ENCODE measurements around the gene LMOD3.
A peak's percentile ranks its signal among the peaks of the same experiment; 100 is the strongest.

The LMOD3 gene

GRCh38 chr3:69091389-69092029, 30.9 kb downstream of the LMOD3 start:
- DNase-seq (ENCODE audit: low read depth in 2 of 2), result no peak

GRCh38 chr3:69090021-69090420, 32.4 kb downstream of the LMOD3 start:
- no peak for DNase-seq (ENCODE audit: low read depth in 2 of 2)

- no peak for DNase-seq (ENCODE audit: low read depth in 2 of 2)
These were observed 34.3 kb downstream of the LMOD3 start for GRCh38 chr3:69088063-69088462.

- DNase-seq (ENCODE audit: low read depth in 2 of 2), result no peak
These were observed 35.2 kb downstream of the LMOD3 start for GRCh38 chr3:69087030-69087791.

GRCh38 chr3:69085833-69086722, 36.3 kb downstream of the LMOD3 start:
- DNase-seq (ENCODE audit: low read depth in 2 of 2), result peak; percentile 59 to 74

GRCh38 chr3:69085168-69085832, 37.1 kb downstream of the LMOD3 start:
- no peak for DNase-seq (ENCODE audit: low read depth in 2 of 2)

- peak; percentile 85 to 86 for DNase-seq (ENCODE audit: low read depth in 2 of 2)
These were observed 37.8 kb downstream of the LMOD3 start, which contains the start of gene ARL6IP5 for GRCh38 chr3:69084326-69085167. Gene ARL6IP5, plus strand, starts transcription at chr3:69084937. Its CDS starts 111 bp downstream, at chr3:69085048.

- peak; percentile 54 to 61 for DNase-seq (ENCODE audit: low read depth in 2 of 2)
These were observed 39.6 kb downstream of the LMOD3 start for GRCh38 chr3:69082805-69083204.

- no peak for DNase-seq (ENCODE audit: low read depth in 2 of 2)
These were observed 40.0 kb downstream of the LMOD3 start for GRCh38 chr3:69082361-69082760.

- no peak for DNase-seq (ENCODE audit: low read depth in 2 of 2)
These were observed 40.7 kb downstream of the LMOD3 start for GRCh38 chr3:69081583-69082262.

- peak; percentile 92 for DNase-seq (ENCODE audit: low read depth in 2 of 2)
These were observed 42.0 kb downstream of the LMOD3 start, which contains the start of gene UBA3 for GRCh38 chr3:69080233-69080920. Gene UBA3, minus strand, starts transcription at chr3:69080365. Its CDS starts 12 bp downstream, at chr3:69080353.

- DNase-seq (ENCODE audit: low read depth in 2 of 2), result no peak
These were observed 42.9 kb downstream of the LMOD3 start for GRCh38 chr3:69079269-69080159.

- DNase-seq (ENCODE audit: low read depth in 2 of 2), result no peak
These were observed 49.5 kb downstream of the LMOD3 start for GRCh38 chr3:69072928-69073327.

- DNase-seq (ENCODE audit: low read depth in 2 of 2), result no peak
These were observed 56.3 kb downstream of the LMOD3 start for GRCh38 chr3:69066121-69066520.

- DNase-seq (ENCODE audit: low read depth in 2 of 2), result no peak
These were observed 57.0 kb downstream of the LMOD3 start for GRCh38 chr3:69065318-69065964.

GRCh38 chr3:69063636-69064035, 58.8 kb downstream of the LMOD3 start:
- no peak for DNase-seq (ENCODE audit: low read depth in 2 of 2)

- no peak for DNase-seq (ENCODE audit: low read depth in 2 of 2)
These were observed 62.7 kb downstream of the LMOD3 start for GRCh38 chr3:69059688-69060087.

- DNase-seq (ENCODE audit: low read depth in 2 of 2), result no peak
These were observed 63.5 kb downstream of the LMOD3 start for GRCh38 chr3:69058947-69059224.
